ENCODE data around the gene C3orf18.
"Not testable (repeated sequence)": the region's sequence is repeated elsewhere in the genome, so short reads cannot be mapped to it uniquely, and the experiment has no call there.

C3orf18 gene

DNA sequence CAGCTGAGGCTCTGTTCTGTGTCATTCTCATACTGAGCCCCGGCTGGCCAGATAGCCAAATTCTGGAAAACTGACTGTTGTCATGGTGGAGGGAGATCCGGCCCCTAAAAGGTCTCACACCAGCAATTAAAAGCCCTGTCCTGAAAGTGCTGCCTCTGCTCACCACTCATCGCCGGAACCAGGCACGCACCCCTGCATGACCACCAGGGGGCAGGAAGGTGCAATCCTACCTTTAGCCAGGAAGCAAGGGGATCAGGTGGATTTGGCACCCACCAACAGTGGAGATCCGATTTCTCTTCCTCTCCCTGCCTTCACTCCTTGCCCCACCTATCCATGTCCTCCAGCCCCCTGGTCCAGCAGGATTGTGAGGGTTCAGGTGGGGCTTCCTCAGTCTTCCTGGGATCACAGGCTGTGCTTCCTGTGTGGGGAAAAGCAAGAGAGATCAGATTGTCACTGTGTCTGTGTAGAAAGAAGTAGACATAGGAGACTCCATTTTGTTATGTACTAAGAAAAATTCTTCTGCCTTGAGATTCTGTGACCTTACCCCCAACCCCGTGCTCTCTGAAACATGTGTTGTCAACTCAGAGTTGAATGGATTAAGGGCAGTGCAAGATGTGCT is 48.0 kb downstream of the C3orf18 start:
- DNase-seq = peak; percentile 69

- no peak for DNase-seq
Measured at GRCh38 chr3:50518436-50518835, 49.1 kb downstream of the C3orf18 start.

DNA sequence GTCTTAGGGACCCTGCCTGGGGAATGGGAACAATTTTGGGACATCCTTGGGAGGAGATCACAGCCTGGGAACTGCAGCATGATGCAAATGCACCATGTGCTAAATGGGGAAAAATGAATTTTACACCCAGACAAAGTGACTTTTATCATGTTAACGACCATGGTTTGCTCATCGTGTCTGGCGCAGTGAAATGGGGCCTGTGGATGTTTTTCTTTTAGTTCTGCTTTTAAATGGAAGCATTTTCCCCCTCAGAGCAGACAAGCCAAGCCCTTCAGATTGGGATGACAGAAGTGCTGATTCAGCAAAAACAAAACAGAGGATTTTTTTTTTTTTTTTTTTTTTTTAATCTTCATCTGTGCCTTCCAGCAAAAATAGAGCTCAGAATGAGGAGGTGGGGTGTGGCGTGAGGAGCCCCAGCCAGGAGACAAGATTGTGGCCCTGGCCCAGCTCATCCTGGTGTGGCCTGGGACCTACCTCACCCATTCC is 49.8 kb downstream of the C3orf18 start:
- DNase-seq = no peak

GRCh38 chr3:50516440-50516871 is 51.1 kb downstream of the C3orf18 start:
- DNase-seq = no peak

DNA sequence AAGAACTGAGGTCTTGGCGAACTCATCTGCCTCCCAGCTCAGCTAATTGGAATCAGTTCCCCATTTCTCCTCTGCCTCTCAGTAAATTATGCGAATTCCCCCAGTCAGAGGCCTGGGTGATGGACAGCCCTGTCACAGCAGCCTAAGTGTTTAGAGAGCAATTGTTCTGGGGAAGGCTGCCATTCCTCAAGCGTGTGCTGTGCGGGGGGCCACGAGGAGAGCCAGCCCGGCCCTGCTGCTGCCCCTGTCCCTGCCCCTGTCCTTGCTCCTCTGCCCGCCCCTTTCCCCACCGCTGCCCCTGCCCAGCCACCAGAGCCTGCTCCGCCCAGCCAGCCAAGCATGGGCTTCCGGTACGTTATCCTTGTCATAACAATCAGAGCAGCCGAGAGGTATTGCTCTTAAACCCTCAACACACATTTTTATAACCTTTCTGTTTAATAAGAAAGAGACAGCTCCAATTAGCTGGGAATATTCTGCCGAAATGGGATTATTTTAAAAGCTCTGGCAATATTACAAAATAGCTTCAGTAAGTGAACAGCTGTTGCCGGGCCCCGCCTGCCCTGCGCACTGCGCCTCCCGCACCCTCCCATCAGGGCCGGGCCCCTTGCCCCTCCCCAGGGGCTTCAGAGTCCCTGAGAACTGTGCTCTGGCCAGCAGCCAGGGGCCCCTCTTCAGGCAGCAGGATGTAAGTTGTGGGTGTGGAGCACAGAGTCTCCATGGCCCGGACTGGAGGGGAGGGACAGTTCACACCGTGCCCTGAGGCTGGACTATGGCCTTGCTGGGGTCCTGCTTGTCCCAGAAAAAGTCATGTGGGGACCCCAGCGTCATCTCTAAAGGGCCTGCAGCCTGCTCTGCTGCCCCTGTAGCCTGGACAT is 51.7 kb downstream of the C3orf18 start:
- no peak for DNase-seq

- DNase-seq = not testable (repeated sequence)
Measured at GRCh38 chr3:50512908-50513307, 54.6 kb downstream of the C3orf18 start.

DNA sequence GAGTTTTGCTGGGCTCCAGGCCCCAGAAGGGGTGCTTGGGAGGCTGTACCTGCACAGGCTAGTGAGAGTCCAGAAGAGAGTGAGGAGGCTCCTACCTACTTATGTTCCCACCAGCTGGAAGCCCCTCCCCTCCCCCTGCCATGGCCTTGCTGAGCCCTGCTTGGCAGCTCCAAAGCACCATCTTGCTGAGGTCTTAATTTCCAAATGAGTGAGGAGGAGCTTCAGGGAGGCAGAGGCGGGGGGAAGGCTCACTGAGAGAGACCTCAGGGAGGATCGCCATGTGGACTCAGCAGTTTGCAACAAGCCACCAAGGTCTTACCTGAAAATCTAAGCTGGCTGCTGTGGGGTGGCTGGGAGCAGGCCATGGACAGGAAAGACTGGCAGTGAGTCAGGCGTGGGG is 55.4 kb downstream of the C3orf18 start:
- DNase-seq = no peak

DNA sequence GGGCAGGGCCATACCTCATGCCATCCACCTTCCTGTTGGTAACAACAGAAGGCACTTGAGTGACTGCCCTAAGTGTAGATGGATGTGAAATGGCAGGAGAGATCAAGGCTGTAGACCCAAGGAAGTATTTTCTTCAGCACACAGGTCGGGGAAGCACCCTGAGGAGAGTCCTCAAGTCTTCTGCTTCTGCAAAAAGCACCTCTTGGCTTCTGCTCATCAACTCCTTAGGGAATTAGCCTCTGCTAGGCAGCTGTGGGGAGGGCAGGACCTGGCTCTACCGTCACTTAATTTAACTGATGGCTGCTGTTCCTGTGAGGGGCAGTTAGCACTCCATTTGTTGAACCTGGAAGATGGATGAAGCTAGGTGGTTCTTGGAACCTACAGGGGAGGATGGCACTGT is 57.2 kb downstream of the C3orf18 start:
- no peak for DNase-seq

DNA sequence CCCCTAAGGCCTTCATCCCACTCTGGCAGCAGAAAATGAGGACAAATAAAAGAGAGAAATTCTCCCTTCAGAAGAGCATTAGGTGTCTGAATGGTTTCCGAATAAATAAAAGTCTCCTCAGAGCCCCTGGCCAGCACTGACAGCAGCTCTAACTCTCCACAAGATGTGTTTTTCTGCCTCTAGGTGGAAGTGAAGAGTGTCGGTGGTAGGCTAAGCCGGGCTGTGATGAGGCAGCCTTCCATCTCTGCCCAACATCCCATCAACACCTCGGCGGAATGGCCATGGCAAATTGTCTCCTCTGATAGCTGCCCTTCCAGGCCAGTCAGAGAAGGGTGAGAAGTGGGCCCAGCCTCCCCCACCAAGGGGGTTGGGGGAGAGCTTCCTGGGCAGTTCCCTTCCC is 57.8 kb downstream of the C3orf18 start:
- DNase-seq = no peak

DNA sequence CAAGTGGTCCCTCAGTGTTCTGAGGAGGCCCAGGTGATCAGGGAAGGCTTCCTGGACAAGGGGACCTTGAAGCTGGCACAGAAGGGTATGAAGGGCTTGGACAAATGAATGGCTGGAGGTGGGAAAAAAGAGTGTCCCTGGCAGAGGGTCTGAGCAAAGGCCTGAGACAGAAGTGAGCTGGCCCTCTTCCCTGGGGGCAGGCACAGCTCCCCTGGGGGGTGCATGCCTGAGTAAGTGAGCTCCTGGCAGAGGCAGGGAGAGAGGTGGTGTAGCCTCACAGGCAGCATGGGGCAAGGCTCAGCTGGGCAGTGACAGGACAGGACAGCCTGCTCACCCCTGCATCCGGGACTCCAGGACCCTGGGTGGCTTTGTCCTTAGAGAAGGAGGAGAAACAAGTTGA is 58.7 kb downstream of the C3orf18 start:
- no peak for DNase-seq

All from activated CD4-positive, alpha-beta T cell treated with anti-CD3 and anti-CD28 coated beads, Interleukin-2, amount 50 U/mL, for 1 hour (primary cell).